IMR-90 (cell line): Measurements from ENCODE around the gene KDM5A. TPM values are rescaled to one million over a fixed set of nuclear protein-coding genes. Genes with fewer than 3 reads are reported as not detected.

Experiments
- ATAC-seq: fragments of 200-7000 bp; cut with Tn5 transposase; 2 replicates; pipeline ENCODE4 v1.9.1; 2020; ENCODE audit warnings: low read depth, mild to moderate bottlenecking, moderate library complexity
- BruUV-seq: library from RNA; stranded (reverse); fragments of 400-500 nt; replicated peaks from 2 replicates; lab custom pipeline; 2021; lab: Mats Ljungman, UMichigan
- CTCF ChIA-PET: fragments of 300-600 bp; formaldehyde crosslinking; extraction: SDS; loops from one replicate; lab custom pipeline; 2021; ENCODE audit warnings: antibody characterized with exemption; lab: Yijun Ruan, JAX
- POLR2A ChIA-PET: fragments of 300-600 bp; sonication (Branson Sonifier 250); formaldehyde crosslinking; loops from one replicate; lab custom pipeline; 2022; ENCODE audit warnings: antibody characterized with exemption; ENCODE audit not compliant: unreplicated experiment; lab: Charles Lee
- DNase-seq: peaks from one replicate; pipeline ENCODE4 v3.0.0; 2013
- H2AFZ ChIP-seq: replicated peaks from 2 replicates; pipeline ENCODE3; 2013; ENCODE audit warnings: low read length, mild to moderate bottlenecking; ENCODE audit not compliant: poor library complexity
- H2AK5ac ChIP-seq: 2 replicates; pipeline ENCODE4 v1.6.1; 2013; ENCODE audit warnings: low read depth, low read length, inconsistent platforms
- H2AK9ac ChIP-seq: replicated peaks from 2 replicates; pipeline ENCODE3; 2013; ENCODE audit warnings: mild to moderate bottlenecking, low read depth, low read length, moderate library complexity; ENCODE audit not compliant: poor library complexity
- H2BK120ac ChIP-seq: 2 replicates; pipeline ENCODE4 v1.6.1; 2013; ENCODE audit warnings: low read depth, low read length, inconsistent platforms
- H2BK15ac ChIP-seq: 3 replicates; pipeline ENCODE4 v1.6.1; 2013; ENCODE audit warnings: low read depth, low read length, inconsistent platforms
- H2BK20ac ChIP-seq: 2 replicates; pipeline ENCODE4 v1.6.1; 2013; ENCODE audit warnings: low read depth, mild to moderate bottlenecking, inconsistent platforms, low read length, moderate library complexity
- H2BK5ac ChIP-seq: 2 replicates; pipeline ENCODE4 v1.6.1; 2013; ENCODE audit warnings: mild to moderate bottlenecking, low read depth, low read length, inconsistent platforms; ENCODE audit not compliant: poor library complexity, severe bottlenecking
- H3K14ac ChIP-seq: replicated peaks from 2 replicates; pipeline ENCODE4 v1.6.1; 2013; ENCODE audit warnings: low read depth, low read length, inconsistent platforms
- H3K18ac ChIP-seq: 2 replicates; pipeline ENCODE4 v1.6.1; 2013; ENCODE audit warnings: low read depth, low read length, control low read depth
- H3K23ac ChIP-seq: 2 replicates; pipeline ENCODE4 v1.6.1; 2013; ENCODE audit warnings: low read depth, low read length, inconsistent platforms
- H3K27ac ChIP-seq: 2 replicates; pipeline ENCODE4 v1.5.1; 2013; ENCODE audit warnings: mild to moderate bottlenecking, control low read depth, low read length; ENCODE audit not compliant: insufficient read depth
- H3K27me3 ChIP-seq: 2 replicates; pipeline ENCODE4 v1.6.1; 2013; ENCODE audit warnings: low read length; ENCODE audit not compliant: control insufficient read depth, insufficient read depth
- H3K36me3 ChIP-seq: 2 replicates; pipeline ENCODE4 v1.6.1; 2013; ENCODE audit warnings: low read length, mixed read lengths; ENCODE audit not compliant: control insufficient read depth, insufficient read depth
- H3K4ac ChIP-seq: 2 replicates; pipeline ENCODE4 v1.6.1; 2013; ENCODE audit warnings: low read depth, low read length, inconsistent platforms
- H3K4me1 ChIP-seq: 2 replicates; pipeline ENCODE4 v1.6.1; 2013; ENCODE audit warnings: low read length, mixed read lengths; ENCODE audit not compliant: control insufficient read depth, insufficient read depth
- H3K4me2 ChIP-seq: 2 replicates; pipeline ENCODE4 v1.6.1; 2013; ENCODE audit warnings: low read depth, mild to moderate bottlenecking, control low read depth, low read length, moderate library complexity
- H3K4me3 ChIP-seq: 2 replicates; pipeline ENCODE4 v1.5.1; 2013; ENCODE audit warnings: low read depth, mild to moderate bottlenecking, control low read depth, low read length, moderate library complexity; ENCODE audit not compliant: insufficient read depth
- H3K56ac ChIP-seq: 2 replicates; pipeline ENCODE4 v1.6.1; 2013; ENCODE audit warnings: low read length, inconsistent platforms; ENCODE audit not compliant: insufficient read depth; ENCODE audit errors: extremely low read depth
- H3K79me1 ChIP-seq, 2 experiments: 2 replicates each; pipeline ENCODE4 v1.6.1; 2013; ENCODE audit warnings: low read length in 2 of 2, inconsistent platforms in 1 of 2, low read depth in 1 of 2
- H3K9ac ChIP-seq: 2 replicates; pipeline ENCODE4 v1.6.1; 2013; ENCODE audit warnings: low read depth, low read length, control low read depth
- H3K9me1 ChIP-seq: 2 replicates; pipeline ENCODE4 v1.6.1; 2013; ENCODE audit warnings: low read length, inconsistent platforms; ENCODE audit not compliant: insufficient read depth
- H3K9me3 ChIP-seq: 2 replicates; pipeline ENCODE4 v1.6.1; 2013; ENCODE audit warnings: low read length; ENCODE audit not compliant: control insufficient read depth, insufficient read depth
- H4K20me1 ChIP-seq: 2 replicates; pipeline ENCODE4 v1.6.1; 2013; ENCODE audit warnings: low read length, inconsistent platforms; ENCODE audit not compliant: insufficient read depth
- H4K5ac ChIP-seq: 2 replicates; pipeline ENCODE4 v1.6.1; 2013; ENCODE audit warnings: mild to moderate bottlenecking, low read depth, low read length, control low read depth
- H4K8ac ChIP-seq, 2 experiments: 2 replicates each; pipeline ENCODE4 v1.6.1; 2013; ENCODE audit warnings: low read depth in 2 of 2, low read length in 2 of 2, control low read depth in 1 of 2, inconsistent platforms in 1 of 2
- H4K91ac ChIP-seq: 2 replicates; pipeline ENCODE4 v1.6.1; 2013; ENCODE audit warnings: low read depth, low read length, inconsistent platforms; ENCODE audit not compliant: insufficient read depth
- BHLHE40 ChIP-seq: fragments of 150-350 bp; IDR thresholded peaks from 2 replicates; pipeline ENCODE4 v1.6.1; 2016; ENCODE audit warnings: mild to moderate bottlenecking, low read depth, low read length
- CEBPB ChIP-seq: IDR thresholded peaks from 2 replicates; pipeline ENCODE4 v1.6.1; 2012; ENCODE audit warnings: low read depth, low read length, improper control_type of control experiment
- CHD1 ChIP-seq: IDR thresholded peaks from 2 replicates; pipeline ENCODE4 v1.6.1; 2012; ENCODE audit warnings: low read depth, low read length, improper control_type of control experiment
- CTCF ChIP-seq: conservative IDR thresholded peaks from 2 replicates; pipeline ENCODE4 v1.5.1; 2012; ENCODE audit warnings: mild to moderate bottlenecking, low read depth, low read length, improper control_type of control experiment
- ELK1 ChIP-seq: fragments of 150-350 bp; IDR thresholded peaks from 2 replicates; pipeline ENCODE4 v1.6.1; 2016; ENCODE audit warnings: low read depth, mild to moderate bottlenecking, low read length, moderate library complexity, borderline replicate concordance
- FOS ChIP-seq: fragments of 150-350 bp; IDR thresholded peaks from 2 replicates; pipeline ENCODE4 v1.6.1; 2016; ENCODE audit warnings: low read depth, low read length
- MAFK ChIP-seq: IDR thresholded peaks from 2 replicates; pipeline ENCODE4 v1.6.1; 2012; ENCODE audit warnings: low read depth, low read length, improper control_type of control experiment
- MAZ ChIP-seq: IDR thresholded peaks from 2 replicates; pipeline ENCODE4 v1.6.1; 2012; ENCODE audit warnings: low read depth, mild to moderate bottlenecking, low read length, improper control_type of control experiment, moderate library complexity, borderline replicate concordance
- MXI1 ChIP-seq: IDR thresholded peaks from 2 replicates; pipeline ENCODE4 v1.6.1; 2012; ENCODE audit warnings: low read depth, mild to moderate bottlenecking, low read length, moderate library complexity, borderline replicate concordance
- NFE2L2 ChIP-seq: fragments of 150-350 bp; IDR thresholded peaks from 2 replicates; pipeline ENCODE4 v1.6.1; 2016; ENCODE audit warnings: low read depth, mild to moderate bottlenecking, low read length
- POLR2A ChIP-seq: IDR thresholded peaks from 2 replicates; pipeline ENCODE4 v1.6.1; 2012; ENCODE audit warnings: mild to moderate bottlenecking, low read depth, low read length
- RAD21 ChIP-seq: IDR thresholded peaks from 2 replicates; pipeline ENCODE4 v1.6.1; 2012; ENCODE audit warnings: low read length, improper control_type of control experiment
- RCOR1 ChIP-seq: IDR thresholded peaks from 2 replicates; pipeline ENCODE4 v1.6.1; 2012; ENCODE audit warnings: mild to moderate bottlenecking, low read length, improper control_type of control experiment; ENCODE audit not compliant: insufficient replicate concordance
- RFX5 ChIP-seq: IDR thresholded peaks from 2 replicates; pipeline ENCODE4 v1.8.0; 2012; ENCODE audit warnings: low read depth, mild to moderate bottlenecking, low read length, moderate library complexity
- SMC3 ChIP-seq: fragments of 150-350 bp; IDR thresholded peaks from 2 replicates; pipeline ENCODE4 v1.6.1; 2016; ENCODE audit warnings: low read depth, mild to moderate bottlenecking, antibody characterized with exemption, low read length, moderate library complexity
- USF2 ChIP-seq: fragments of 150-350 bp; IDR thresholded peaks from 2 replicates; pipeline ENCODE4 v1.6.1; 2017; ENCODE audit warnings: mild to moderate bottlenecking, antibody characterized with exemption, low read length, low read depth
- WGBS, 2 experiments: methylation state at CpG; one replicate each; pipeline versions ENCODE4 v1.1.5 to v1.1.7; 2013; ENCODE audit warnings: missing lambda C conversion rate in 2 of 2; ENCODE audit not compliant: insufficient read length in 1 of 2; ENCODE audit errors: extremely low coverage in 2 of 2; 5-methylcytosine and 5-hydroxymethylcytosine counted together
- dilution Hi-C: fragments of 300-500 bp; cut with HindIII; formaldehyde crosslinking; loops from one replicate; pipeline ENCODE4 v1.14.3; 2018; ENCODE audit warnings: low sequenced_read_pairs; ENCODE audit not compliant: unreplicated experiment
- in situ Hi-C: fragments of 300-500 bp; cut with MboI; formaldehyde crosslinking; loops from 3 replicates; pipeline ENCODE4 v1.14.3; 2019; ENCODE audit warnings: low sequenced_read_pairs, inconsistent platforms, mixed read lengths
- intact Hi-C: fragments of 100-400 bp; cut with micrococcal nuclease; formaldehyde crosslinking; loops from 2 replicates; pipeline ENCODE4 v1.10.0; 2022
- polyA plus RNA-seq, 3 experiments: library from polyadenylated mRNA; depleted of rRNA; stranded (reverse); fragments of >200 nt; gene quantifications; 2 replicates each; pipeline ENCODE4 v1.2.3, GENCODE V29; 2012; ENCODE audit warnings: low replicate concordance in 1 of 3
- total RNA-seq: library from RNA; depleted of rRNA; stranded (reverse); fragments of >200 nt; gene quantifications from 2 replicates; pipeline ENCODE4 v1.2.3, GENCODE V29; 2012

KDM5A gene
- total and polyA plus RNA-seq, 2 of the 4 experiments (the other 2 are of a cell fraction): 7.9 to 95.9 TPM

GRCh38 chr12:337039-337438 is 52.1 kb downstream of the KDM5A start:
- H3K27ac ChIP-seq: no peak overlapping the region
- ATAC-seq (no peak), DNase-seq (no peak)
- H3K4me2 ChIP-seq: no peak overlapping the region
- H2BK15ac ChIP-seq: no peak overlapping the region
- H2BK20ac ChIP-seq: no peak overlapping the region
- H3K36me3 ChIP-seq: peaks cover 27% of the 10 kb centered on the region
- H3K18ac ChIP-seq: no peak overlapping the region
- H2BK120ac ChIP-seq: no peak overlapping the region
- BruUV-seq: no TSS peak
- no peak overlapping the region for H3K4ac ChIP-seq
- no peaks in the 10 kb centered on the region for H3K9me3 ChIP-seq
- POLR2A ChIA-PET: no interaction called here
- H4K20me1 ChIP-seq: peaks cover 4% of the 10 kb centered on the region; the same call in 1 of the 2 replicates
- TF ChIP-seq ELK1: no peak
- TF ChIP-seq CHD1: no peak
- TF ChIP-seq MAFK: no peak
- TF ChIP-seq FOS: no peak
- TF ChIP-seq CEBPB: no peak
- no peak for TF ChIP-seq RFX5
- TF ChIP-seq BHLHE40: no peak
- no peak for TF ChIP-seq SMC3
- TF ChIP-seq MAZ: no peak
- TF ChIP-seq CTCF: no peak
- no peak for TF ChIP-seq USF2
- TF ChIP-seq MXI1: no peak
- no peak for TF ChIP-seq NFE2L2
- TF ChIP-seq RCOR1: no peak
- TF ChIP-seq POLR2A: no peak
- no peak for TF ChIP-seq RAD21
- no peak overlapping the region for H2BK5ac ChIP-seq
- no peak overlapping the region for H2AK9ac ChIP-seq
- H3K4me3 ChIP-seq: no peak overlapping the region
- no peak overlapping the region for H3K9ac ChIP-seq
- H2AK5ac ChIP-seq: no peak overlapping the region
- intact Hi-C loops: no loop called here
- no peaks in the 10 kb centered on the region for H3K4me1 ChIP-seq
- dilution Hi-C loops: no loop called here
- CTCF ChIA-PET: no interaction called here
- no peak overlapping the region for H3K23ac ChIP-seq
- no peak overlapping the region for H3K56ac ChIP-seq
- no CpG with 5 or more reads among the region's 6 CpGs for WGBS, 2 experiments
- peaks cover 25 to 33% of the 10 kb centered on the region in 2 experiments for H3K79me1 ChIP-seq
- H4K8ac ChIP-seq: no peak overlapping the region
- no peak overlapping the region for H4K5ac ChIP-seq
- 0 out of 2 replicates have a peak, but pooled peaks cover 3% of the 10 kb centered on the region for H3K9me1 ChIP-seq
- no peak overlapping the region for H3K14ac ChIP-seq
- in situ Hi-C loops: no loop called here
- H3K27me3 ChIP-seq: no peaks in the 10 kb centered on the region
- no peak overlapping the region for H4K91ac ChIP-seq
- no peak overlapping the region for H2AFZ ChIP-seq
